GM21447 (cell line): ENCODE data around the gene KAT6B.
"Not testable (repeated sequence)": the region's sequence is repeated elsewhere in the genome, so short reads cannot be mapped to it uniquely, and the experiment has no call there.

ENCODE experiments used
- ATAC-seq: cut with Tn5 transposase; IDR thresholded peaks from one replicate; pipeline ENCODE4 v1.9.1; 2021; ENCODE audit not compliant: unreplicated experiment

Gene KAT6B

DNA sequence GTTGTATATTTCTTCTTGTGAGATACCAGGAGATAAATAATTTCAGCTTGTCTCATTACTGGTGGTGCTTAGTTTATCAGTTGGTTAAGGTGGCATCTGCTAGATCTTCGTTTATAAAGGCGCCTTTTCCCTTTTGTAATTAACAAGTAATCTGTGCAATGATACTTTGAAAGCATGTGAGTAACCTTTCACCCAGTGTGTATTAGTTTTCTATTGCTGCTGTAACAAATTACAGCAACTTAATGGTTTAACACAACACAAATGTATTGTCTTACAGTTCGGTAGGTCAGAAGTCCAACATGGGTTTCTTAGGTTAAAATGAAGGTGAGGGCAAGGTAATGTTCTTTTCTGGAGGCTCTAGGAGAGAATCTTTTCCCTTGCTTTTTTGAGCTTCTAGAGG lies 30.5 kb downstream of the KAT6B start:
- ATAC-seq: no peak

DNA sequence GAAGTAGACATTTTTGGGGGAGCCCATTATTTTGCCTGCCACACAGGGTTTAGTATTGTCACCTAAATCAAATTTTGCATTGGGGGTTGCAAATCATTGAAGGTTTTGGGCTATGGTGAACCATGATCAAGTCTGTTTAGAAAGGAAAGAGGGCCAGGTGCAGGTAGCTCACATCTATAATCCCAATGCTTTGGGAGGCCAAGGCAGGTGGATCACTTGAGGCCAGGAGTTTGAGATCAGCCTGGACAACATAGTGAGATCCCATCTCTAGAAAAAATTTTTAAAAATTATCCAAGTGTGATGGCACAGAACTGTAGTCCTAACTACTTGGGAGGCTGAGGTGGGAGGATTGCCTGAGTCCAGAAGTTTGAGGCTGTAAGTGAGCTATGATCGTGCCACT lies 31.2 kb downstream of the KAT6B start:
- no peak for ATAC-seq

GRCh38 chr10:74859546-74859945 lies 33.1 kb downstream of the KAT6B start:
- no peak for ATAC-seq

DNA sequence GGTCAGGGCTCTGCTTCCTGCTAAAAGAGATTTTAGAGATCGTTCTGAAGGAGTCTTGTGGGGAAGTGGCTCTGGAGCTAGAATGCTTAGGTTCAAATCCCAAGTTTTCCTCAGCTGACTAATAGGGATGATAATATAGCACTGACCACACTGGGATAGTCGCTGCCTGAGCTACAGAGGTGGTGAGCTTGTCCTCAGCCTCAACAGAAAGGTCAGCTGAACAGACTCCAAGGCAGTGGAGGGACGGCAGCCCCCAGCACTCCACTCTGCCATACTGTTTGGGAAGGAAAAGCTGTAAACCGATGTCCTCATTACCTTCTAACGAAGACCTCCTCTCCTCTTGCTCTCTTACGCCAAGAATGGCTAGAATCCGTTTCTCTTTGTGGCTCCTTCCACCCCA lies 36.2 kb downstream of the KAT6B start:
- ATAC-seq: no peak

DNA sequence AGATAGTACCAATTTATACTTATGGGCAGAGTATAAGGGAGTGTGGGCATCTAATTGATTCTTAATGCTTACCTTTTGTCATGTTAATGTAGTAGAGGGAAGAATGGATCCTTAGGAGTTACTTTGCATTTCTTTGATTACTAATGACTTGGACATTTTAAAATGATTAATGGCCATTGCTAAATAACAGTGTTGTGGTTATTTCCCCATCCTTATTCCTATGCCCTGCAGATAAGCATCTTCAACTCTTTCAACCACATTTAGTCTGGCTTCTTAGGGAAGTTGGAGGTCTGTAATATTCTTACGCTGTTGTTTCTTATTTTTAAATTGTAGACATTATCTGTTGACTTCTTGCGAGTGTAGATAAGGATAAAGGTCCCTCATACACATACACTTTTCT lies 37.2 kb downstream of the KAT6B start:
- no peak for ATAC-seq

DNA sequence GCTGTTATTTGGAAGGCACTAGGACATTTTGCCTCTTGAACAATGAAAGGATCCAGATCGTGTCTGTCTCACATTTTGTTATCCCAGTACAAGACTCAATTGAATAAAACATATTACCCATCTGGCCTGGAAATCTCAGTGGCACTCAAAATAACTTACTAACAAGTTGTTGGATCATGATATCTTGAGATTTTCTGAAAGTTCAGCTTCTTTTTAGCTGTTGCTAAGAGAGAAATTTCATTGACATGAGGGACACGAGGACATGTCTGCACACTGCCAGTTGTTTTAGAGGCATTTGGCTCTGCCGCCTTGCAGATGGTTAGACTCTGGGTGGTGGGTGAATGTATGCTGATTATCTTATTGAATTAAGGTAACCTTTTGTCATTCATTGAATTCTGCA lies 41.0 kb downstream of the KAT6B start:
- ATAC-seq: no peak

DNA sequence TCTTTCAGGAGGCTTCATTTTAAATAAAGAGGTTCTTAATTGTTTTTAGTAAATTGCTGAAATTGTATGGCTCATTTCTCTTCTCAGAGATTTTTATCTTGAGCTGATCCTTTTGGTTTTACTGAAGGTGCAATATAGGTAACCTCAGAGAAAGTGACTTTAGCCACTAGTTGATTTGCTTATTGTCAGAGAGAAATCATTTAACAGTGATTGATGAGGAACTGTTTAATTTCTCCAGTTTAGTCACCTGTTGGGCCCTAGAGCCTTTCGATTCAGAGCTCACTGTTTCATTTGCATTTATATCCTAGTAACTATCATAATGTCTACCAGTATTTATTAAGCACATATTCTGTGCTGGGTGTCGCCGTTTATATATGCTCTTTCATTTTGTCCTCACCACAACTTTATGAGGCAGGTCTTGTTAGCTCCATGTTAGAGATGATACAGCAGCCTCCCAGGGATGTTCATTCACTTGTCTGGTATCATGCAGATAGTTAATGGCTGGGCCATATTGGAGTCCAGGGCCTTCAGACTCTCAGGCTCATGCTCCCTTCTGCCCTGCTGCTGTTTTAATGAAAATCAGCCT lies 42.1 kb downstream of the KAT6B start:
- no peak for ATAC-seq

DNA sequence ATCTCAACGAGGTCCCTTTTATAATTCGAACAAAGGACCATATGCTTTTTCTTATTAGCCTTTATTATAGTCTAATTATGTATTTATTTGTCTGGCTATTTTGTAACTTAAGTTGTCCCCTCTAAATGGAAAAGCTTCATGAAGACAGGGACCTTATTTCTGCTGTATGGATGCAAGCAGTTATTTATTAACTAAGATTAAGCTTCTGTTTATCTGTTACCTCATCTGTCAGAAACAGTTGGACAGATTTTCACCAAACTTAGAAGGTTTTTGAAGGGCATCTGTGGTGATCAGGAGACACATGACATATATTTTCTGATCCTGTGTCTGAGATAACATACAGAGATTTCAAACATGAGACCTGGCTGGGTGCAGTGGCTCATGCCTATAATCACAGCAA lies 43.2 kb downstream of the KAT6B start:
- no peak for ATAC-seq

DNA sequence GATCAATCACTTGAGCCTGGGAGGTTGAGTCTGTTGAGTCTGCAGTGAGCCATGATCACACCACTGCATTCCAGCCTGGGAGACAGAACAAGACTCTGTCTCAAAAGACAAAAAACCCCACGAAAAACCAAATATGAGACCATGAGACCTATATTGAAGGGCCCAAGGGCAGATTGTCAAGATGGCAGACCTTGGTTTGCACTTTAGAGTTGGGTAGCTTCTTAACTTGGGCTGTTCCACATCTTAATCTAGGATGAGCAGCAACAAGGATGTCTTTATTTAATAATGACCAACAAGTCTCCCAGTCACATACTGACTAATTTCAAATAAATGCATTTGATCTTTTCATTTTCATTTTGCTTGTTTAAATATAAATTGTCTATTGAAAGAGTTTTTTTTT lies 43.8 kb downstream of the KAT6B start:
- ATAC-seq: no peak

DNA sequence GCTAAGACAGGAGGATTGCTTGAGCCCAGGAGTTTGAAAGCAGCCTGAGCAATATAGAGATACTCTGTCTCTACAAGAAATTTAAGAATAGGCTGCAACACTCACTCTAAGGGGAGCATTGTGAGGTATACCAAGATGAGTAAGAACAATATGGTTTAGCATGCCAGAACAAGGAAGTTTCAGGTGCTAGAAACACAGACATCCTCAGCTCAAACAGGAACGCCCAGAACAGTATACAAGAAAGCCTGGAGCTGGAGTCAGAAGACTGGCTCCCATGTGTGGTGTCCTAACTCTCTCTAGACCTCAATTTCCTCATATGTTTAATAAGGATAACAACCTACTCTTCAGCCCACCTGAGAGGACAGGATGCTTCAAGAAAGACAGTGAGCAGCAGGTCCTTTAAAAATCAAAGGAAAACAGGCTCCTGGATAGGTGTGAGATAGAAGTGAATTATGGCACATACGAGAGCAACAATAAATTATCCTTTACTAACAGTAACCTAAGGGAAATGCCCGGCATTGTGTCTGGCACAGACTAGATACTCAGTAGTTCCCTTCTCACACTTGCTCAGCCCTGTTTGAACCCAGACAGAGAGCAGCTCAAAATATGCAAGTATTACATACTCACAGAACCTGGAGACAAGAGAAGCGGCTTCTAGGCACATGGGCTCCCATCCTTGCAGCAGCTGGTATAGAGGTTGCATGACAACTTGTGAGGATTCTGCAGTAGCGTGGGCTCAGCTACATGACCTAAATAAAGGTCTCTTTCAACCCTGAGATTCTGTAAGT lies 45.4 kb downstream of the KAT6B start:
- peak; percentile 91 for ATAC-seq

DNA sequence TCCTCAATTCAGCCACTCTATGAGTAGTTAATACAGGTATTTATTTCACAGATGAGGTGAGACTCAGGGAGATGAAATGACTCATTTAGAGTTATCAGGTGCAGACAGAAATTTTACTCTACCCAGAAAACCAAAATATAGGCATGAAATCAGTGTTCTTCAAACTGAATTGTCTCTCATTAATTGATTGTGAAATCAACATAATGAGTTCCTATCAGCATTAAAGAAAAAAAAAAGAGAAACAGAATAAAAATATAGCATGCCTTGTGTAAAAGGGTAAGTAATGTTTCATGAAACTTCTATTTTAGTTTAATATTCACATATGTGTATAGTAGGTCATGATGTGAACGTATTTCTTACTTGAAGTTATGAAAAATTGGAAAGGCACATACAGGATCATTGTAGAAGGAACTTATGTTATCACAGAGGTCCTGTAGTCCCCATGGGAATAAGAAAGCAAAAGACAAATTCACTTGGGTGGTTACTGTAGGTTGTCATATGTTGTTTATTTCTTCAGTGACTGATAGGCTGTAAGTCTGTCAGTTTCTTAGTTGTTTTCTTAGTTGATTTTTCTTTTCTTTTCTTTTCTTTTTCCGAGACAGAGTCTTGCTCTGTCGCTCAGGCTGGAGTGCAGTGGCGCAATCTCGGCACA lies 47.5 kb downstream of the KAT6B start:
- no peak for ATAC-seq

DNA sequence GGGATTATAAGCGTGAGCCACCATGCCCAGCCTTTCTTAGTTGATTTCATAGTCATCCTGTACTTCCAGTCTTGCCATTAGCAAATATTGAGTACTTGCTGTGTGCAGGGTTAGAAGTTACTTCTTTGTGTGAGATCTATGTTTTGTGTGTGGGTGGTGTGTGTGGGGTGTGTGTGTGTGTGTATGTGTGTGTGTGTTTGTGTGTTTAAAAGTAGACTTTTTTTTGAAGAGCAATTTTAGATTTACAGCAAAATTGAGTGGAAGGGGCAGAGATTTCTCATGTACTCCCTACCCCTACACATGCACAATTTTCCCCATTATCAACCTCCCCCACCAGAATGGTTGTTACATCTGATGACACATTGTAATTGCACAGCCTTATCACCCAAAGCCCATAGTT lies 48.2 kb downstream of the KAT6B start:
- no peak for ATAC-seq

DNA sequence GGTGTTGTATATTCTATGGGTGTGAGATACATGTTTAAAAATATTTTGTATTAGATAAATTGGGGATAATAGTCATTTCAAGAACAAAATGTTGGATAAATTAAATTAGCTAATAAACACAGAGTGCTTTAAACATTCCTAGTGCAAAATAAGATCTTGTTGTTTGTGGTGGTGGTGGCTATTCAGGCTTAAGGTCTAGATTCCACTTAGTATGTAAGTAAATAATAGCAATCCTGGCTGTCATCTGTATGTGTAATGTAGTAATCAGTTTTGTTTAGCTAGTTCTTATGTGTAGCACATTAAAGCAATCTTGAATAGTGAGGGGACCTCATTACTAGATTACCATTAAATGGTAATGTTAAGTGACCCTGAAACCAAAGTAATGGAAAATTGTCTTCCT lies 48.7 kb downstream of the KAT6B start:
- no peak for ATAC-seq

GRCh38 chr10:74875966-74876365 lies 49.6 kb downstream of the KAT6B start:
- no peak for ATAC-seq

DNA sequence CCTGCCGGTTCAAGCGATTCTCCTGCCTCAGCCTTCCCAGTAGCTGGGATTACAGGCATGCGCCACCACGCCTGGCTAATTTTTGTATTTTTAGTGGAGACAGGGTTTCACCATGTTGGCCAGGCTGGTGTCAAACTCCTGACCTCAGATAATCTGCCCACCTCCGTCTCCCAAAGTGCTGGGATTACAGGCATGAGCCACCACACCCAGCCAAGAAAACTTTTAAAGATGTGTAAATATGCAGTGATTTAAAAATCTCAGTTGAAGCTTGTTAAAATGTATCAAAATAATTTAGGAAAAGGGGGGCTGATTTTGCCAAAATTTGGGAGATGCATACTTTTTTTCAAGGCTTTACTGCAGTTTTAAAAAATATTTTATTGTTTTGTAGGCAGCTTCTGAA lies 50.7 kb downstream of the KAT6B start:
- ATAC-seq: not testable (repeated sequence)

DNA sequence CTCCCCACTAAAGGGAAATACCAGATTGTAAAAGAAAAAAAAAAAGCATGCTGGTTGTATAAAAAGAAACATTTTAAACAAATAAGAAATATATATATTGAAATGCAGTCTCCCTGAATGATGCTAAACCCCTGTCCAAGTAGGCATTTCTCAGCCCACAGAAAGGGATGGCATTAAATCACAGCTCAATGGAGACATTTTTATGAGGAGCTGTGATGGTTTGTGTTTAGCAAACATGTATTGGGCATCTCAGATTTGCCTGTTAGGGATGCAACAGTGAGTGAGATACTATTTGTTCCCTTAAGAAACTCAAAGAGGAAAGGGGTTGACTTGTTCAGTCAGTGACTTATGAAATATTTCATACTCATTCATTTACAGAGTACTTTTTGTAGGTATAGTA lies 51.5 kb downstream of the KAT6B start:
- ATAC-seq: no peak

GRCh38 chr10:74880041-74880440 lies 53.6 kb downstream of the KAT6B start:
- no peak for ATAC-seq

DNA sequence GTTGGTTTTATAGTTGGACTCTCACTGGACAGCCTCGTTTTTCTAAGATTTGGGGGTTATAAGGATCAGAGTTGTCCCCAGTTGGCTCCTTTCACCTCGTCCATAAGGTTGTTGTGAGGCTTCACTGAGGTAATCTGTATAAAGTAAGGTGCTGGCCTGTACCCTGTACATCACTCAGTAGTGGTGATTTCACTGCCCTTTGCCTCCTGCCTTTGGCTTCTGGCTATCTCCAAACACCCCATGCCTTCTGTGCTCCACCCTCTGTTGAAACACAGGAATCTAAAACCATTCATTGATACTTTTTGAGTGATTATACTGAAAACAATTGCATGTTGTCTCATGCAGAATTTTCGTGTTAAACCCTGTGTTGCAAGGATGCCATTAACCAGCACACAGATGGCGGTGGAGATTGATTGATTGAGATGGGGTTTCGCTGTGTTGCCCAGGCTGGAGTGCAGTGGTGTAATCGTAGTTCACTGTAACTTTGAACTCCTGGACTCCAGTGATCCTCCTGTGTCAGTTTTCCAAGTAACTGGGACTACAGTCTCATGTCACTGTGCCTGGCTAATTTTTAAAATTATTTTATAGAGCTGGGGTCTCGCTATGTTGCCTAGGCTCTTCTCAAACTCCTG lies 55.0 kb downstream of the KAT6B start:
- ATAC-seq: no peak

DNA sequence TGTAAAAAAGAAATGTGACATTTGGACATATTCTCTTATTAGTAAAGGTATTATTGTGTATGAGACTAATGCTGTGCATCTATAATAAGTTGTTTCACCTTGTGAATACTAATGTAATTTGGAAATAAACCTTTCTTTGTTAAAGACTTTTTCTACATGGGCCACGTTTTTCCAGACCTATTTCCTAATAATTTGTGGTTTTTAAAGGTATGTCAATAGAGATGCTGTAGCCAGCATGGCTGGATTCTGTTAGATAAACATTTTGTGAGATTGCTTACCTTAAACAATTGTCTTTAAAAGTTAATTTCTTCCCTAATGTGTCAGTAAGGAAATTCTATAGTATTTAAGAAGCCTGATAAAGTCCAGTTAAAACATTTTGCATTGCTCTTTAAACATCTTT lies 56.0 kb downstream of the KAT6B start:
- no peak for ATAC-seq

DNA sequence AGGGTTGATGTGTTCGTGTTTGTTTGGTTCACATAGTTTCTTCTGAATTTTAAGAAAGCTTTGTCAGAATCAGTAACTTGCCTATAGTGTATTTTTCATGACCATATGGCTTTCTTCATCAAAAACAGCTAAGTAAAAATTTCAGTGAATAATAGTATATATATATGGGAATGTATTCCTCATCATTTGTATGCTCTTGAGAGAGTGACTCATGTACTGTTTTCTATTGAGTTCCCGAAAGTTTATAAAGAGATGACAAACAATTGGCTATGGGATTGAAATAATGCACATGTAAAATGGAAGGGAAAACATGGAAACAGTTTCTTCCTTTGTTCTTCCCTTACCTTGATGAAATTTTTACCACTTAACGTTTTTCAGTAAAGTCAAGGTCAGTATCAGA lies 56.4 kb downstream of the KAT6B start:
- no peak for ATAC-seq

GRCh38 chr10:74883428-74883827 lies 57.0 kb downstream of the KAT6B start:
- no peak for ATAC-seq
